Panc1 (cell line): ENCODE results near the gene TMCO4. TPM values are rescaled to one million over a fixed set of nuclear protein-coding genes. Genes with fewer than 3 reads are reported as not detected.
A peak's percentile ranks its signal among the peaks of the same experiment; 100 is the strongest.

ENCODE experiments used
- ATAC-seq: fragments of 200-7000 bp; cut with Tn5 transposase; 2 replicates; pipeline ENCODE4 v1.9.1; 2020; ENCODE audit warnings: mild to moderate bottlenecking, moderate library complexity
- BruUV-seq: library from RNA; stranded (reverse); fragments of 400-500 nt; replicated peaks from 2 replicates; lab custom pipeline; 2021; lab: Mats Ljungman, UMichigan
- CTCF ChIA-PET: fragments of 300-600 bp; sonication (Branson Sonifier 250); formaldehyde crosslinking; loops from one replicate; lab custom pipeline; 2022; ENCODE audit warnings: antibody characterized with exemption; lab: Charles Lee
- POLR2A ChIA-PET: fragments of 300-600 bp; sonication (Branson Sonifier 250); formaldehyde crosslinking; loops from one replicate; lab custom pipeline; 2022; ENCODE audit warnings: antibody characterized with exemption; lab: Charles Lee
- DNase-seq: peaks from one replicate; pipeline ENCODE4 v3.0.0-alpha.2; 2010; ENCODE audit warnings: low read depth, low spot score
- H3K27ac ChIP-seq: 2 replicates; pipeline ENCODE4 v1.5.1; 2011; ENCODE audit warnings: mild to moderate bottlenecking, low read length, inconsistent platforms
- H3K27me3 ChIP-seq: fragments of 200-500 bp; sonication (Bioruptor generic); 2 replicates; pipeline ENCODE4 v1.6.0; 2014; ENCODE audit warnings: low read length, inconsistent platforms; ENCODE audit not compliant: control insufficient read depth, insufficient read depth
- H3K36me3 ChIP-seq: fragments of 200-500 bp; sonication (Bioruptor generic); 2 replicates; pipeline ENCODE4 v1.5.1; 2014; ENCODE audit warnings: inconsistent platforms, mild to moderate bottlenecking, low read length, moderate library complexity; ENCODE audit not compliant: control insufficient read depth, insufficient read depth
- H3K4me1 ChIP-seq: 2 replicates; pipeline ENCODE4 v1.5.1; 2011; ENCODE audit warnings: inconsistent platforms, mild to moderate bottlenecking, low read length, moderate library complexity; ENCODE audit not compliant: control insufficient read depth, insufficient read depth
- H3K4me3 ChIP-seq, 2 experiments: 2 replicates each; pipeline ENCODE4 v1.5.1; 2011 to 2012; ENCODE audit warnings: low read depth in 2 of 2, low read length in 2 of 2, mild to moderate bottlenecking in 2 of 2, inconsistent platforms in 1 of 2, moderate library complexity in 1 of 2
- H3K9me3 ChIP-seq: fragments of 200-500 bp; sonication (Bioruptor generic); 2 replicates; pipeline ENCODE4 v1.5.1; 2014; ENCODE audit warnings: low read depth, mild to moderate bottlenecking, inconsistent platforms, low read length, moderate library complexity; ENCODE audit not compliant: control insufficient read depth, insufficient read depth
- CTCF ChIP-seq: fragments of 450-650 bp; IDR thresholded peaks from 2 replicates; pipeline ENCODE4 v1.5.1; 2017; ENCODE audit warnings: mild to moderate bottlenecking
- POLR2AphosphoS5 ChIP-seq: IDR thresholded peaks from 2 replicates; pipeline ENCODE4 v1.6.1; 2012; ENCODE audit warnings: mild to moderate bottlenecking, low read depth, low read length, moderate library complexity
- REST ChIP-seq, 2 experiments: IDR thresholded peaks; 2 replicates each; pipeline ENCODE4 v1.6.1; 2011 to 2012; ENCODE audit warnings: low read depth in 2 of 2, control low read depth in 1 of 2, low read length in 1 of 2, mild to moderate bottlenecking in 1 of 2, moderate library complexity in 1 of 2; ENCODE audit not compliant: insufficient read depth in 1 of 2
- SIN3A ChIP-seq: IDR thresholded peaks from 2 replicates; pipeline ENCODE4 v1.6.1; 2012; ENCODE audit warnings: low read depth, mild to moderate bottlenecking, low read length, moderate library complexity, borderline replicate concordance; ENCODE audit not compliant: insufficient read depth
- TCF7L2 ChIP-seq: IDR thresholded peaks from 2 replicates; pipeline ENCODE4 v1.6.1; 2011; ENCODE audit warnings: mild to moderate bottlenecking, low read depth, low read length, inconsistent platforms
- in situ Hi-C: cut with HindIII; loops from 2 replicates; pipeline ENCODE4 v1.10.0; 2016; ENCODE audit warnings: low sequenced_read_pairs, low pct_unique_long_range_greater_than_20kb
- intact Hi-C: fragments of 100-400 bp; cut with micrococcal nuclease; formaldehyde crosslinking; loops from one replicate; pipeline ENCODE4 v1.10.0; 2022; ENCODE audit not compliant: unreplicated experiment
- total RNA-seq: library from RNA; stranded (reverse); gene quantifications from one replicate; pipeline ENCODE4 v1.2.1, GENCODE V29; 2021; ENCODE audit not compliant: unreplicated experiment

Gene TMCO4
- total RNA-seq, 1 experiment from 2014 or later, result 13.2 TPM

- ATAC-seq (peak; percentile 53; the same call in 1 of the 2 replicates), DNase-seq (no peak)
- CTCF ChIA-PET, result no interaction called here
- Histone ChIP-seq H3K36me3 (no peaks in the 10 kb centered on the region), H3K27me3 (no peaks in the 10 kb centered on the region), H3K9me3 (no peaks in the 10 kb centered on the region), H3K27ac (no peak overlapping the region), H3K4me1 (no peaks in the 10 kb centered on the region), H3K4me3 (no peak overlapping the region)
- POLR2A ChIA-PET, result no interaction called here
- intact Hi-C loops (no loop called here), in situ Hi-C loops (no loop called here)
- no TSS peak for BruUV-seq
- TF ChIP-seq SIN3A (no peak), POLR2AphosphoS5 (no peak), TCF7L2 (no peak), REST (IDR thresholded peaks at IDR 0.05; ENCODE audit: insufficient read depth in 1 of 2, low read depth in 2 of 2, low read length in 1 of 2) (no peak), CTCF (no peak)
Observed at GRCh38 chr1:19785660-19786059, 14.1 kb downstream of the TMCO4 start.

GRCh38 chr1:19780267-19780877 lies 19.3 kb downstream of the TMCO4 start:
- ATAC-seq, result no peak
- no peak overlapping the region for H3K27ac ChIP-seq
- no peak for DNase-seq
- H3K4me3 ChIP-seq, result no peak overlapping the region
- intact Hi-C loops (no loop called here), in situ Hi-C loops (no loop called here)
- TF ChIP-seq POLR2AphosphoS5 (no peak), TCF7L2 (no peak), SIN3A (no peak), CTCF (no peak)
- H3K4me1 ChIP-seq, result no peaks in the 10 kb centered on the region
- H3K27me3 ChIP-seq, result no peaks in the 10 kb centered on the region
- POLR2A ChIA-PET, result no interaction called here
- CTCF ChIA-PET, result no interaction called here
- H3K36me3 ChIP-seq, result no peaks in the 10 kb centered on the region
- H3K9me3 ChIP-seq, result no peaks in the 10 kb centered on the region
- no TSS peak for BruUV-seq
